Fibroblast of skin of right biceps (primary cell): ENCODE results near the gene SLC12A5.
A peak's percentile ranks its signal among the peaks of the same experiment; 100 is the strongest.
"Not testable (repeated sequence)": the region's sequence is repeated elsewhere in the genome, so short reads cannot be mapped to it uniquely, and the experiment has no call there.

Source experiments
- DNase-seq: peaks from one replicate; pipeline ENCODE4 v3.0.0-alpha.2; 2013

Gene SLC12A5

GRCh38 chr20:46028772-46029371 is at the start of gene SLC12A5:
SLC12A5 (plus strand) TSS chr20:46029215; CDS start chr20:46029345, 130 bp downstream.
- no peak for DNase-seq

- DNase-seq = no peak
These were observed 47.8 kb upstream of the SLC12A5 start for GRCh38 chr20:45981261-45981660.

DNA sequence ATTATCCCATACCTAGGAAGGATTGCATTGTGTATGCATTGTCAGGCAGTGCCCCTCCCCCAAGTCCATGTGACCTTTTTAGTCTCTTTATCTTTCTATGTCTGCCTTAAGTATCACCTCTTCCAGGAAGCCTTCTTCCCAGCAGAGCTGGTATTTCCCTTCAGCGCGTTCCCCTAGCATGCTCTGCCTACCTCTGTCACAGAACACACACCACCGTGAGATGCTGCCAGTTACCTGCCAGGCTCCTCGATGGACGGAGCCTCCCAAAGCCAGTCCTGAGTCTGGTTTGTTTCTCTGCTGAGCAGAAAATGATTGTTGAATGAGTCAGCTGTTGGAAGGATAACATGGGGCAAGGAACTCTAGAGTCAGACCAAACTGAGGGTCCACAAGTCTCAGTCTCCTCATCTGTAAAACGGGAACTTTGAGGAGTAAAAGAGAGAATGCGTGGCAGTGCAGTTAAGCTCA is 45.7 kb upstream of the SLC12A5 start:
- DNase-seq = no peak

- DNase-seq = no peak
These were observed 43.4 kb upstream of the SLC12A5 start for GRCh38 chr20:45985573-45985972.

DNA sequence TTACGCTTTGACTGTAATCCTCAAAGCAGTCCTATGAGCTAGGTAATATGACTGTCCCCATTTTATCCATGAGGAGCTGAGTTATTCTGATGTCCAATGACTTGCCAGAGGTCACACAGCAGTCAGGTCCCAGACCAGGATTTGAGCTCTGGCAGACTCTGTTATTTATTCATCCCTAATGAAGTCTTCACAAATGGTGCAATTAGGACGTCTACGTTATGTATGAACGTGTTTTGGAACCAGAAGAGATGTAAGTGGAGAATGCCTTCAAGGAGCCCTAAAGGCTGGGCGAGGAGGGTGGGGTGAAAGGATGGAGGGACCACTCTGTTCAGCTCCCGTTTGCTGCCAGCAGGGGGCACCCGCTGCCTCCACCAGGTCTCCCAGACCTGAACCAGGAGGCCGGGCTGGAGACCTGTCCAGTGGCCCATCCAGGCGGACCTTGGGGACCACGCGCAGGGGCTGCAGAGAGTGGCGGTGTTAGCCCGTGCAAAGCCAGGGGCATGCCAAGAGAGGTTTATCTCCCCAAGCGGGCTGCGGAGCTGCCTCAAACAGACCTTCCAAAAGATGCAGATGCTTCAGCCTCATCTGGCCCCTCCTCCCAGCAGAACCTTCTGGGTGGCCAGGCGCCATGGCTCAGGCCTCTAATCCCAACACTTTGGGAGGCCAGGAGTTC is 41.8 kb upstream of the SLC12A5 start:
- DNase-seq = peak; percentile 40

GRCh38 chr20:45988830-45989229 is 40.2 kb upstream of the SLC12A5 start:
- DNase-seq = not testable (repeated sequence)

GRCh38 chr20:45991616-45992015 is 37.4 kb upstream of the SLC12A5 start:
- no peak for DNase-seq

GRCh38 chr20:45993197-45993951 is 35.6 kb upstream of the SLC12A5 start:
- no peak for DNase-seq

DNA sequence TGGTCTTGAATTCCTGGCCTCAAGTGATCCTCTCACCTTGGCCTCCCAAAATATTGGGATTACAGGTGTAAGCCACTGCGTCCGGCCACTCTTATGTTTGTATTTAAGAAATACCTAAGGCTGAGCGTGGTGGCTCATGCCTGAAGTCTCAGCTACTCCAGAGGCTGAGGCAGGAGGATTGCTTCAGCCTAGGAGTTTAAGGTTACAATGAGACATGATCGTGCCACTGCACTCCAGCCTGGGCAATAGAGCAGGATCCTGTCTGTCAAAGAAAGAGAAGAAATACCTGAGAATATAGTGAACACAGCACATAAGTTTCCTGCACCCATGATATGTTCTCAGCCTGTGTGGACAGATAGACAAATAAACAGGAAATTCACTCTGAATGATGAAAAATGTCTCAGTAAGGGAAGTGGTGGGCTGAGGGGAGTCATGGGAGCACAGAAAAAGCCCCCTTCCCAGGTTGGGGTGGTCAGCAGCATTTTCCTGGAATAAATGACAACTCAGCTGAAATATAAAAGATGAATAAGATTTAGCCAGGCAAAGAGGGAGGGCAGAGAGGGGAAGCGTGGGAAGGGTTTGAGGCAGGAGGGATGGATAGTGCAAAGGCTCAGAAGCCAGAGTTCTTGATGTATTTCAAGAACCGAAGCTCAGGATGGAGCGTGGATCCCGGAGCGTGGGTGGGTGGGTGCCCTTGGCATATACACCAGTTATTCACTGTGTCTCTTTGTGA is 34.1 kb upstream of the SLC12A5 start:
- DNase-seq = no peak

DNA sequence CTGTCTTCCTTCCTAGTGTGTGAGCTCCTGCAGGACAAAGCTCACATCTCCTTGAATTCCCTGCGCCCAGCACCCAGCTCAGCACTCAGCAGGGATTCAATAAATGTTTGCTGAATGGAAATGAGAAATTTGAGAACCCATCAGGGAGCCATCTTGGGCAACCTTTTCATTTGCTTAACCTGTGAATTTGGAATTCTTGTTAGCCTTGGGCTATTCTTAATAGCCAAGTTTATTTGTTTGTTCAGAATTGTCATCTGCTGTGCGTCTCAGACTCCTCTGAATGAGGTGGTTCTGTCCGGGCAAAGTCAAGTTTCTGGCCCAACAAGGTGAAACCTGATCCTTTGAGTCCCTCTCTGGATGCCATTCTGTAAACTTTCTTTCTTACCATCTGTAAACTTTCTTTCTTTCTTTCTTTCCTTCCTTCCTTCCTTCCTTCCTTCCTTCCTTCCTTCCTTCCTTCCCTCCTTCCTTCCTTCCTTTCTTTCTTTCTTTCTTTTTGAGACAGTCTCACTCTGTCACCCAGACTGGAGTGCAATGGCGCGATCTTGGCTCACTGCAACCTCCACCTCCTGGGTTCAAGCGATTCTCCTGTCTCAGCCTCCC is 33.4 kb upstream of the SLC12A5 start:
- DNase-seq = not testable (repeated sequence)

DNA sequence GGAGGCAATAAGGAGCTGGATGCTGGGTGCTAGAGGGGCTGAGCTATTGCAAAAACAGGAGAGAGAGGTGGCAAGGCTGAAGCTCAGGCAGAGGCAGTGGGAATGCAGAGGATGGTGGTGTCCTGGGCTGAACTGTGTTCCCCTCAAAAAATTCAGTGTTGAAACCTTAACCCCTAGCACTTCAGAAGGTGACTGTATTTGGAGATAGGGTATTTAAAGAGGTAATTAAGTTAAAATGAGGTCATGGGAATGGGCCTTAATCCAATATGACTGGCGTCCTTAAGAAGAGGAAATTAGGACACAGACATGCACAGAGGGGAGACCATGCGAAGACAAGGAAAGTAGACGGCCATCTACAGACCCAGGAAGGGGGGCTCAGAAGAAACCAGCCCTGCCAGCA is 31.8 kb upstream of the SLC12A5 start:
- DNase-seq = no peak

DNA sequence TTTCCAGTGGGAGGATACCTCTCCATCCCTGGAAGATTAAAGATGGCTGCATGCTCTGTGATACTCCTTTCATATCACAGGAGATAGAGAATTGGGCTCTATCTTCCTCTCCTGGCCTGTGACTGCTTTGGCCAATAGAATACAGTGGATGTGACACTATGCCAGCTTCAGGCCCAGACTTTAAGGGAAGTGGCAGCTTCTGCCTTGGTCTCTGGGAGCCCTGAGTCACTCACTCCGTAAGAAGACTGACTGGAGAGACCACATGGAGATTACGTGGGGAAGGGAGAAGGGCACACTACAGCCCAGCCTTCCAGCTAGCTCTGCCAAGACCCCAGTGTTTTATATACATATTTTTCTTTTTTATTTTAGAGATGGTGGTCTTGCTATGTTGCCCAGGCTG is 30.7 kb upstream of the SLC12A5 start:
- DNase-seq = no peak

GRCh38 chr20:45998761-45999160 is 30.3 kb upstream of the SLC12A5 start:
- DNase-seq = no peak

GRCh38 chr20:45999557-46000261 is 29.3 kb upstream of the SLC12A5 start:
- no peak for DNase-seq

- DNase-seq = no peak
These were observed 28.6 kb upstream of the SLC12A5 start for GRCh38 chr20:46000262-46000996.

DNA sequence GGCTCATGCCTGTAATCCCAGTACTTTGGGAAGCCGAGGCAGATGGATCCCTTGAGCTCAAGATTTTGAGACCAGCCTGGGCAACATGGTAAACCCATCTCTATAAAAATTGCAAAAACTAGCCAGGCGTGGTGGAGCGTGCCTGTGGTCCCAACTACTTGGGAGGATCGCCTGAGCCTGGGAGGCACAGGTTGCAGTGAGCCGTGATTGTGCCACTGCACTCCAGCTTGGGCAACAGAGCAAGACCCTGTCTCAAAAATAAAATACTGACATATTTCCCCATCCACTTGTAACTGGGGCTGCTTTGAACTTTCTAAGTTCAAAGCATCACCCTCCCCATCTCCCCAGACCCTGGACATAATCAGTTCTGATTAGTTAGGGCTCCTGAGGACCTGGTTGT is 27.5 kb upstream of the SLC12A5 start:
- no peak for DNase-seq

DNA sequence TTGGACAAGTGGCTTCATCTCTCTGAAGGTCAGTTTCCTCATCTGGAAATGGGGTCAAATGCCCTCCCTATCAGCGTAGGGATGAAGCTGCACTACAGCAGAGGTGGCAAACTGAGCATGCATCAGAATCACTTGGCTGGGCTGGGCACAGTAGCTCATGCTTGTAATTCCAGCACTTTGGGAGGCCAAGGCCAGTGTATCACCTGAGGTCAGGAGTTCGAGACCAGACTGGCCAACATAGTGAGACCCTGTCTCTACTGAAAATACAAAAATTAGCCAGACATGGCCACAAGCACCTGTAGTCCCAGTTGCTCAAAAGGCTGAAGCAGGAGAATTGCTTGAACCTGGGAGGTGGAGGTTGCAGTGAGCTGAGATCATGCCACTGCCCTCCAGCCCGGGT is 27.0 kb upstream of the SLC12A5 start:
- DNase-seq = no peak

- DNase-seq = no peak
These were observed 24.8 kb upstream of the SLC12A5 start for GRCh38 chr20:46004187-46004586.

DNA sequence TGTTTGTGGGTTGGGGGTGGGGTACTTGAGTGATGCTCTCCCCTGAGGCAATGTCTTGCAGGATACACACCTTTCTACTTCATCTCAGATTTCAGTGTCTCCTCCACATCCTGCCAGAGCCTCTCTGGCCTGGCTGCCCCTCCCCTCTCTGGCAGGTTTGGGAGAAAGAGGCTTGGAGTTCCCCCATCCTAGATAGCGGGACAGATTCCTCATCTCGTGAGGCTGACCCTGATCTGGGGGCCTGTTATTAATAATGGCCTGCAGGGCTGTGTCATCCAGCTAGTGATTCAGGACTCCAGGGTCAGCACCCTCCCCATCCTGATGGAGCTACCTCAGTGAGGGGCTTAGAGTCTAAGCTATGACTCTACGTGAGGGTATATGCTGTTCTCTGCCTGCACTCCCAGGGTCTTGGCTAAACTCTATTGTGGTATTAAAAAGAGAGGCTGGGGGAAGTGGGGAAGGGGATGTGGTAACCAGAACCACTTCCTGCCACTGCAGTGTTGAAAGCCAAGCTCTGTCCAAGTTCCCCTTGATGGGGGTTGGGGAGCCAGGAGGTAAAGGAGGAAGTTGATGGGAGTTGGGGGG is 24.0 kb upstream of the SLC12A5 start:
- DNase-seq = no peak

DNA sequence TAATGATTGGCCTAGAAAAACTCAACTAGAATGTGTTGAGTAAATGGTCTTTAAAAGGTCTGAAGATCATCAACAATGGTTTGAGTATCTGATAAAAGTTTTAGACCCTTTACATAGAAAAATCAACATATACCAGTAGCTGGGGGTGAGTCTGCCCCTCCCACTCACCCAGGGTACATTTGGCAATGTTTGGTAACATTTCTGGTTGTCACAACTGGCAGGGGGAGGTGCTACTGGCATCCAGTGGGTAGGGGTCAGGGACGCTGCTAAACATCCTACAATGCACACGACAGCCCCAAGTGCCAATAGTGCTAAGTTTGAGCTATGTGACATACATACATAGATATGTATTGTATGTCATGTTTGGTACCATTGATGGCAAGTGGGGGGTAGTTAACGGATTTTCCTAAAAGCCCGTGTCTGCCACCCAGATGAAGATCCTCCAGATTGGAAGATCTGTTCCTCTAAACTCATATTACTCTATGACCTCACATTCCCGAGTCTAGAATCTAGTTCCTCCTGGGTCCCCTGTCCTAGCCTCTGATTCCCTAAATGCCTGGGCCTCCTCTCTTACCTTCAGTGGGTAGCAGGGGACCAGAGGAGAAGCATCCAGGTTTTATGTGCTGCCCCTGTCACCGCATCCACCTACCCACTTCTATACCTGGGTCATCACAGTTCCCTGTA is 22.9 kb upstream of the SLC12A5 start:
- DNase-seq = no peak
